NCI-H345 (cell line): Measurements from ENCODE around the gene ERN1.

Experiments used
- DNase-seq: peaks from one replicate; lab custom pipeline; 2025; lab: John Stamatoyannopoulos, UW

The ERN1 gene

DNA sequence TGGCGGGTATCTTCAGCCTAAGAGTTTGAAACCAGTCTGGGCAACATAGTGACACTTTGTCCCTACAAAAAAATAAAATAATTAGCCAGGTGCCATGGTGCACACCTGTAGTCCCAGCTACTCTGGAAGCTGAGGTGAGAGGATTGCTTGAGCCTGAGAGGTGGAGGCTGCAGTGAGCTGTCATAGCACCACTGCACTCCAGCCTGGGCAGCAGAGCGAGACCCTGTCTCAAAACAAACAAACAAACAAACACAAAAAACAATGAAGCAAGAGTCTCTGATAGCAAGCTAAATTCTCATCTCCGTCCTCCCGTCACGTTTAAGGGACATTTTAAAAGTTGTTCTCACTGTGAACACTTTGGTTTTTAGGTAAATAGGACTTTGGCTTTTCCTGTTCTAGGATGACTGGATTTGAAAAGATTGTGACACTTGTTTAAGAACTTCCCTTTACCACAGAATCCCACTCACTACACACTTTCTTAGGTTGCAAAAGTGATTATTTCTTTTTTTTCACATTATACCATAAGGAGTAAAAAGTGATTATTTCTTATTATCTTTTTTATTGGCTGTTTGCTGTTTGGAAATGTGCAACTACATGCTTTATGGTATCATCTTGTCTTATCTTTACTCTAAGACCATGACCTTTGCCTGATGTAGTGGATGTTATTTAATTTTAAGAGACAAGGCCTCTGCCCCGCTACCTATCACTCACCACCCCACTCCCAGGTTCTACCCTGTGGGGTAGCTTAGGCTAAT lies 4.4 kb upstream of the ERN1 start:
- DNase-seq = no peak

- peak; percentile 75 for DNase-seq
Observed at GRCh38 chr17:64133546-64134215, 3.7 kb upstream of the ERN1 start.

DNA sequence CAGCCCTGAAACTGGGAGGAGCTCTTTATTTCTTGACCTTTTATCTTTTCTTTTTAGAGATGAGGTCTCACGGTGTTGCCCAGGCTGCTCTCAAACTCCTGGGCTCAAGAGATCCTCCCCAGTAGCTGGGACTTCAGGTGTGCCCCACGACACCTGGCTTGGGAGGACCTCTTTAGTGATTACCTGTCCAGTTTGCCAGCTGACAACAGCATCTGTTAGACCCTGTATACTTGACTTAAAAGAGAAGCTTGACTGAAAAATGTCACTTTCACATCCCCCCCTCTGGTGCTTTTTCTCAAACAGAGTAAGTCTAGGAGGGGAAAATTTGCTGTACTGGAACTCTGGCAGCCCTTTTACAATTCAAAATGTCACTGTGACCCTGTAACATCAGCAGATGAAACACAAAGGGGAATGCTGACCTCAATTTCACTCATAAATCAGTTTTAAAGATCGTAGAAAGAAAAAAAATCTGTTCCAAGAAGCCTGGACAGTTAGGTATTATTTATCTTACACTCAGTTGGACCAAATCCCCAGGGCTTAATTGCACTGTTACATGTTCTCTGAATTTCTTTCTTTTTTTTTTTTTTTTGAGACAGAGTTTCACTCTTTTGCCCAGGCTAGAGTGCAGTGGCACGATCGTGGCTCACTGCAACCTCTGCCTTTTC lies 1.8 kb upstream of the ERN1 start:
- DNase-seq = no peak

DNA sequence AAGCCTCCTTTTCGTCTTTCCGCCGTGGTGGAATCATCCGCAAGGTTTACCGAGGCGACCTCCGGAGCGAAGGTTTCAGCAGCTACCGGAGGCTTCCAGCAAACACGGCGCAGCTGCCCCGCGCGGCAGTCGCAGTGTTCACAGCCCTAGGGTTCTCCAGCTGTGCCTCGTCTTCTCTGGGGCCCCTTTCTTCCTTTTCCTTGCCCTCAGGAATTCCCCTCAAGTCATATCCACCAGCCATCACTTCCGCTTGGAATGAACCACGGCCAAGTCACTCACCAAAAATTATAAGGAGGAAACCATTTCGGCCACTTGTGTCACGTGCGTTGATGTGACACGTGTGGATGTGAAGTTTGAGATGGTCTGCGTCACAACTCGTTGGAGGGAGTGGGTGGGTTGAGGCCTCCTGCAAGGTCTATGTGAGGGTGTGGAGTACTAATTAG lies 636 bp upstream of the ERN1 start:
- no peak for DNase-seq

GRCh38 chr17:64129515-64129764 lies 504 bp downstream of the ERN1 start:
- DNase-seq = no peak

DNA sequence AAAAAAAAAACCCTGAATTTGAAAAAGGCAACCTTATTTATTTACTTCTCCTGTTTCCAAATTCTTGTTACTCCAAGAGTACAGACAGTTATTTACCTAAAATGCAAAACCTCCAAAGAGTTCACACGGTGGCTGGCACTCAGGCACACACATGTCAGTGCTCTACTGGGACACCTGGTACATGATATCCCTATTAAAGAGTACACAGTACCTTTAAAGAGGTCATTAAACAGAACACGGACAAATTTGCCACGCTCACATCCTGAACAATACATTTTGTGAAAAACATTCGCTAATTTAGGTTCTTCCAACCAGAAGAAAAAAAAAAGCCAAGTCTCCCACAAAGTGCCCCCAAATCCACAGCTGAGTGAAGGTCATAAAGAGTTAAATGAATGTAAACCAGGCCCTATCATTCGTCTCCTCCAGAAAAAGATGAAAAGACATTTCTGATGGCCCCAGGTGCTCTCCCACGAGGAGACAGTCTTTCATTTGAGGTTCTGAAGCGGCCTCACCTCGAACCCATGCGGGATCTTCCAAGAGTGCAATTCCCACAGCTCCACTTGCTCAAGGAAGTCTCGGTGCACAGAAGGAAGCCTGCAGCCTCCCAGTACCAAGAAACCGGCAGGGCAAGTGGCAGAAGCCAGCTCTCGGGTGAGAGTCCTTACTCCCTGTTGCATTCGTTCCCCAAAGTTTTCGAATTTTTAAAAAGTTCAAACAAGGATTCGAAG lies 993 bp downstream of the ERN1 start:
- no peak for DNase-seq

- no peak for DNase-seq
Observed at GRCh38 chr17:64126918-64127317, 3.0 kb downstream of the ERN1 start.

DNA sequence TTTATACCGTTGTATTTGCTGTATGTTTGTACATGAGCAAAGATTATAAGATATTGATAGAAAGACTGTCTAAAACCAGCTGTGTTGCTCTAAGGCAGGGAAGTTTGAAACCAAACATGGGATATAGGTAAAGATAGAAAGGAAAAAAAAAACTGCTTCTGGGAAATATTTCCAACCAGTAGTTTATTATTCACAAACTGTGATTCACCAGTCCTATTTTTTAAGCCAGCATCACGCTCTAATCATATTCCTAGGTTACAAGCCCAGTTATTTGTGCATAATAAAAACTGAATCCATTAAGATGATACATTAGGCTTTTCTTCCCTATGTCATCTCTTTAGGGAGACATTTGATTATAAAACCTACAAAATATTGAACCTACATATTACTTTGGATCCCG lies 4.0 kb downstream of the ERN1 start:
- DNase-seq = no peak

GRCh38 chr17:64124609-64125008 lies 5.3 kb downstream of the ERN1 start:
- no peak for DNase-seq

GRCh38 chr17:64123114-64123513 lies 6.8 kb downstream of the ERN1 start:
- no peak for DNase-seq

DNA sequence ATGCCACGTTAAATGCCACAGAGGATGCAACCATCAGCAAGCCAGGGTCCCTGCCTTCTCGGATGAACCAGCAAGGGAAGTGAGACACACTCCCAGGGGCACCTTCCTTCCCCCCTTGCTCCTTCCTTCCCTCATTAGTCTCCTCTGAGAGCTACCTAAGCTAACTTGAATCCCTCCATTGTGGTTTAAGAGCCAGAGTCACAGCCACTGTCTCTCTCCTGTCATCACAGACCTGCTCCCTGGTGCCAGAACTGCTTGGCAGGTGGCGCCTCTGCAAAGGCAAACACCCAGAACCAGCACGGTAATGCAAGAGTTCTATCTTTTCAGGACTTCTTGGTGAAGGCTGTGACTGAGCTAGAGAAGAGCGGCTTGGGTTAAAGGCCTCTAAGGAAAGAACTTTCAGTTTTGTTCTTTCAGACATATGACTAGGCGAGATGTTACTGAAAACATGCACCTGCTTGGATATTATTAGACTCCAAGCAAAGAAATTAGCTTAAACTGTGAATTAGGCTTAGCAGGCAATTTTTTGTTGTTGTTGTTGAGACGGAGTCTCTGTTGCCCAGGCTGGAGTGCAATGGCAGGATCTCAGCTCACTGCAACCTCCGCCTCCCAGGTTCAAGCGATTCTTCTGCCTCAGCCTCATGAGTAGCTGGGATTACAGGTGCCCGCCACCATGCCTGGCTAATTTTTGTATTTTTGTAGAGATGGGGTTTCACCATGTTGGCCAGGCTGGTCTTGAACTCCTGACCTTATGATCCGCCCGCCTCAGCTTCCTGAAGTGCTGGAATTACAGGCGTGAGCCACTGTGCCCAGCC lies 8.8 kb downstream of the ERN1 start:
- DNase-seq = peak; percentile 21

DNA sequence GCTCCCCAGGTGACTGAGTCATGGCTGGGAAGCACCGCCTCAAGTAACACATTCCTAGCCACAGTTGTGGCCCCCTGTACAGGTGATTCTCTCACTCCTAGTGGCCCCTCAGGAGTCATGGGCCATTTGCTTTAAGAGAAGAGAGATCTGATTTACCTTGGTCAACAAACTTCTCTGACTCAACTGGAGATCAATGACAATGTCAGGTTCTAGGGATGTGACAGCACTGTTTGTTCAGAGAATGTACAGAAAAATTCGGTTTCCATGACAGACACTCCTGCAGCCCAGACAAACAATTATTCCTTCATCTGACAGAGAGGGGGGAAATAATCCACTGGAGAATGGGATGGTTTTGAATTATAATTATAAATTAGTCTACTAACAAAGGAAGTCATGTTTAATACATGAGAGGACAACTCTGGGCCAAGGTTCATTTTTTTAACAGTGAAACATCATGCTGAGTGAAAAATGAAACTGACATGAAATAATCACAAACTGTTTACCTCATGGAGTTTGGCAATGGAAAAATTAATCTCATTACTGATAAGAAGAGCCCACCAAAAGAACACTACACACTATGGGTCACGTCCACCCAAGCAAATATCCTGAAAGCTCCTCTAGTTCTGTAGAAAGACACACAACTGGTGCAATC lies 9.7 kb downstream of the ERN1 start:
- DNase-seq = peak; percentile 52

DNA sequence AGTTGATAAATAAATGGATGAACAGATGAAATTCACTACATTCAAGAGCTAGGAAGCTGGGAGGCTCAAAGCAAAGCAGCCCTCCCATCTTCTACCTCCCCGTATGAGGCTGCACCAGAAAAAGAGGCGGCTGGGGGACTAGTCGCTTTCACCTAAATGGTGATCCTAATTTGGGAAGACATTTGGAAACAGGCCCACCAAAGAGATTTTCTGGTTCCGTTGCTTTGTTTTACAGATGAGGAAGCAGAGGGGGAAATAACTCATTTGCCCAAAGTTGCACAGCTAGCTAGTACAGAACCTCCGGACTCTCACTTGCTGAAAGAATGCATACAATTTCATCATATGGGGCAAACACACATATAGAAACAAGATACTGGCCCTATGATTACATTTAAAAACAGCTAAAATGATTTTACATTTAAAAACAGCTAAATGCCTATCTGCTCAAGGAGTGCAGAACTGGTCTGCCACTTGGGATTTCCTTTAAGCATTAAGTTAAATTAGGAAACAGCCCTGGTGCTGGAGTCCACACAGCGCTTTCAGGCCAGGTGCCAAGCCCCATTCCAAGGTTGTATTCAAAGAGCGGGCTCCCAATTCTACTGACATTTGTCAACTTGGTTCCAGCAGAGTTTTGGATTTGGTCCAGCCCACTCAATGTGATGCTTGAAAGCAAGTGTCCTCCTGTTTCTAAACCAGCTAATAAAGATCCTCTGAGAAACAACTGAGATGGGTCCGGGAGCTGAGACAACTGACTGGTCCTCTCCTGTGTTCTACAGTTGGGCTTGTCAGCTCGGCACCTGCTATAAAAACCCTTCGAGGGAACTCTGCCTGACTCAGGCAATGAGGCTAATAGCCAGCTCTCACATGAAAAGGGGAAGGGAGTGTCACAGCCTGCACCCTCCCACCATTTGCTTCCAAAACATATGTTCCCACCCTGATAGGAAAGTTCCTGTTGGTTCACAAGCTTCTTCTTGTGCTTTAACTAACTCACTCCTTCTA lies 11.7 kb downstream of the ERN1 start:
- DNase-seq = peak; percentile 71

- DNase-seq = no peak
Observed at GRCh38 chr17:64115822-64116534, 14.0 kb downstream of the ERN1 start.

GRCh38 chr17:64115043-64115698 lies 14.8 kb downstream of the ERN1 start:
- DNase-seq = no peak

DNA sequence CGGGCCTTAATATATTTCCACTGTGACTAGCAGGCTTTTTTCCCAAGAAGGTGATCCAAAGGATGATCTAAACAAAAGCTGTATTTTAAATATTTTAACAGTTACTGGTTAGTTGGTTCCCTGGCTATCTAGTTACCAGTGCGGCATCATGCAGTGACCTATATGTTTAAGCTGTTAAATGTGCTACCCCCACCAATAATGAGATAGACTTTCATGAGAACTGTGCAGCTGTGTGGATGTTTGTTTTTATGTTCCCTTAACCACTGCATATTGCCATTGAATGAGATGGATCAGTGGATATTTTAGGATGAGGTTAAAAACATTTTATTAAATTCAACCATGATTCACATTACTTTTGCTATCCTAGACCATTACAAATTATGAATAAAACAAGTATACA lies 16.9 kb downstream of the ERN1 start:
- DNase-seq = no peak

DNA sequence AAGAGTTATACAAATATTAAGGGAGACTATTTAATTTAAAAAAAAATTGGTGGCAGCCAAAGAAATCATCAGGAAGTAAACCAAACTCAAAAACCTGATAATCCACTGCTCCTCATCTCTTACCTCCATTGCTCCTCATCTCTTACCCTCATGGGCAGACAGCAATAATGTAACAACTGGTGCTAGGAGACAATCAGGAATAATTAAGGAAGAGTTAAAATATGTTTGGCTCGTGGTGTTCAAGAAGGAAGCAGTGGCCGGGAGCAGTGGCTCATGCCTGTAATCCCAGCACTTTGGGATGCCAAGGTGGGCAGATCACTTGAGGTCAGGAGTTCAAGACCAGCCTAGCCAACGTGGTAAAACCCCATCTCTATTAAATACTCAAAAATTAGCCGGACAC lies 18.1 kb downstream of the ERN1 start:
- DNase-seq = no peak

GRCh38 chr17:64110379-64111152 lies 19.4 kb downstream of the ERN1 start:
- DNase-seq = no peak
